ENCODE results near the gene MRGPRX2.

DNA sequence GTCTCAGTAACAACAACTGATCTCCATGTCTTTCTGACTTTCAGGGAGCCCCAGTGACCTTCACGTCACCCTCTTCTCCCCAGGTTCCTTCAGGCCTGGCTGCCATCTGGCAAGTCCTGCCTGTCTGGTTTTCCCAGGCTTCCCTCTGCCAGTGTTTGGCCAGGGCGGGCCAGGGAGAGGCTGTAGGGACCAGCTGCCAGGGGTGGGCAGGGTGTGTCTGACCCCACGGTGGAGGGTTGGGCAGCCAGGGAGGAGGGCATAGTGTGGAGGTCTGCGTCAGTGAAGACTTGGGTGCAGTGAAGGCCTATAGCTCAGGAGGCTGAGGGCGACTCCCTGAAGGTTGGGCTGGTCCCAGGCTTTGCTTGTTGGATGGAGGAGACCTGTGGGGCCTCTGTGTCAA lies 11.9 kb upstream of the MRGPRX2 start:
- TF ChIP-seq, protein P1, sequence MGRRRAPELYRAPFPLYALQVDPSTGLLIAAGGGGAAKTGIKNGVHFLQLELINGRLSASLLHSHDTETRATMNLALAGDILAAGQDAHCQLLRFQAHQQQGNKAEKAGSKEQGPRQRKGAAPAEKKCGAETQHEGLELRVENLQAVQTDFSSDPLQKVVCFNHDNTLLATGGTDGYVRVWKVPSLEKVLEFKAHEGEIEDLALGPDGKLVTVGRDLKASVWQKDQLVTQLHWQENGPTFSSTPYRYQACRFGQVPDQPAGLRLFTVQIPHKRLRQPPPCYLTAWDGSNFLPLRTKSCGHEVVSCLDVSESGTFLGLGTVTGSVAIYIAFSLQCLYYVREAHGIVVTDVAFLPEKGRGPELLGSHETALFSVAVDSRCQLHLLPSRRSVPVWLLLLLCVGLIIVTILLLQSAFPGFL (CRISPR knock-in tag; IDR thresholded peaks at IDR 0.05), result no peak
- TF ChIP-seq ETV6 (IDR thresholded peaks at IDR 0.05; ENCODE audit: borderline replicate concordance in 1 of 2, low read depth in 2 of 2, low read length in 1 of 2), result no peak
- TF ChIP-seq ETV6 (CRISPR knock-in tag; IDR thresholded peaks at IDR 0.05; ENCODE audit: borderline replicate concordance), result no peak
- TF ChIP-seq, protein P2, sequence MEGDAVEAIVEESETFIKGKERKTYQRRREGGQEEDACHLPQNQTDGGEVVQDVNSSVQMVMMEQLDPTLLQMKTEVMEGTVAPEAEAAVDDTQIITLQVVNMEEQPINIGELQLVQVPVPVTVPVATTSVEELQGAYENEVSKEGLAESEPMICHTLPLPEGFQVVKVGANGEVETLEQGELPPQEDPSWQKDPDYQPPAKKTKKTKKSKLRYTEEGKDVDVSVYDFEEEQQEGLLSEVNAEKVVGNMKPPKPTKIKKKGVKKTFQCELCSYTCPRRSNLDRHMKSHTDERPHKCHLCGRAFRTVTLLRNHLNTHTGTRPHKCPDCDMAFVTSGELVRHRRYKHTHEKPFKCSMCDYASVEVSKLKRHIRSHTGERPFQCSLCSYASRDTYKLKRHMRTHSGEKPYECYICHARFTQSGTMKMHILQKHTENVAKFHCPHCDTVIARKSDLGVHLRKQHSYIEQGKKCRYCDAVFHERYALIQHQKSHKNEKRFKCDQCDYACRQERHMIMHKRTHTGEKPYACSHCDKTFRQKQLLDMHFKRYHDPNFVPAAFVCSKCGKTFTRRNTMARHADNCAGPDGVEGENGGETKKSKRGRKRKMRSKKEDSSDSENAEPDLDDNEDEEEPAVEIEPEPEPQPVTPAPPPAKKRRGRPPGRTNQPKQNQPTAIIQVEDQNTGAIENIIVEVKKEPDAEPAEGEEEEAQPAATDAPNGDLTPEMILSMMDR (IDR thresholded peaks at IDR 0.05 in 2 of 3, conservative IDR thresholded peaks at IDR 0.05 in 1 of 3; ENCODE audit: insufficient read depth in 2 of 3, low read depth in 1 of 3, low read length in 3 of 3), result no peak
- TF ChIP-seq, protein P3, sequence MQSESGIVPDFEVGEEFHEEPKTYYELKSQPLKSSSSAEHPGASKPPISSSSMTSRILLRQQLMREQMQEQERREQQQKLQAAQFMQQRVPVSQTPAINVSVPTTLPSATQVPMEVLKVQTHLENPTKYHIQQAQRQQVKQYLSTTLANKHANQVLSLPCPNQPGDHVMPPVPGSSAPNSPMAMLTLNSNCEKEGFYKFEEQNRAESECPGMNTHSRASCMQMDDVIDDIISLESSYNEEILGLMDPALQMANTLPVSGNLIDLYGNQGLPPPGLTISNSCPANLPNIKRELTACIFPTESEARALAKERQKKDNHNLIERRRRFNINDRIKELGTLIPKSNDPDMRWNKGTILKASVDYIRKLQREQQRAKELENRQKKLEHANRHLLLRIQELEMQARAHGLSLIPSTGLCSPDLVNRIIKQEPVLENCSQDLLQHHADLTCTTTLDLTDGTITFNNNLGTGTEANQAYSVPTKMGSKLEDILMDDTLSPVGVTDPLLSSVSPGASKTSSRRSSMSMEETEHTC (IDR thresholded peaks at IDR 0.05), result no peak
- TF ChIP-seq RFX5 (IDR thresholded peaks at IDR 0.05; ENCODE audit: low read depth, low read length), result no peak
- TF ChIP-seq, protein P4, sequence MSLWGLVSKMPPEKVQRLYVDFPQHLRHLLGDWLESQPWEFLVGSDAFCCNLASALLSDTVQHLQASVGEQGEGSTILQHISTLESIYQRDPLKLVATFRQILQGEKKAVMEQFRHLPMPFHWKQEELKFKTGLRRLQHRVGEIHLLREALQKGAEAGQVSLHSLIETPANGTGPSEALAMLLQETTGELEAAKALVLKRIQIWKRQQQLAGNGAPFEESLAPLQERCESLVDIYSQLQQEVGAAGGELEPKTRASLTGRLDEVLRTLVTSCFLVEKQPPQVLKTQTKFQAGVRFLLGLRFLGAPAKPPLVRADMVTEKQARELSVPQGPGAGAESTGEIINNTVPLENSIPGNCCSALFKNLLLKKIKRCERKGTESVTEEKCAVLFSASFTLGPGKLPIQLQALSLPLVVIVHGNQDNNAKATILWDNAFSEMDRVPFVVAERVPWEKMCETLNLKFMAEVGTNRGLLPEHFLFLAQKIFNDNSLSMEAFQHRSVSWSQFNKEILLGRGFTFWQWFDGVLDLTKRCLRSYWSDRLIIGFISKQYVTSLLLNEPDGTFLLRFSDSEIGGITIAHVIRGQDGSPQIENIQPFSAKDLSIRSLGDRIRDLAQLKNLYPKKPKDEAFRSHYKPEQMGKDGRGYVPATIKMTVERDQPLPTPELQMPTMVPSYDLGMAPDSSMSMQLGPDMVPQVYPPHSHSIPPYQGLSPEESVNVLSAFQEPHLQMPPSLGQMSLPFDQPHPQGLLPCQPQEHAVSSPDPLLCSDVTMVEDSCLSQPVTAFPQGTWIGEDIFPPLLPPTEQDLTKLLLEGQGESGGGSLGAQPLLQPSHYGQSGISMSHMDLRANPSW (CRISPR knock-in tag; IDR thresholded peaks at IDR 0.05), result no peak
- no peak for TF ChIP-seq KDM1A (IDR thresholded peaks at IDR 0.05)
- no peak for TF ChIP-seq TAF9B (IDR thresholded peaks at IDR 0.05; ENCODE audit: partially characterized antibody)
- TF ChIP-seq, protein P5, sequence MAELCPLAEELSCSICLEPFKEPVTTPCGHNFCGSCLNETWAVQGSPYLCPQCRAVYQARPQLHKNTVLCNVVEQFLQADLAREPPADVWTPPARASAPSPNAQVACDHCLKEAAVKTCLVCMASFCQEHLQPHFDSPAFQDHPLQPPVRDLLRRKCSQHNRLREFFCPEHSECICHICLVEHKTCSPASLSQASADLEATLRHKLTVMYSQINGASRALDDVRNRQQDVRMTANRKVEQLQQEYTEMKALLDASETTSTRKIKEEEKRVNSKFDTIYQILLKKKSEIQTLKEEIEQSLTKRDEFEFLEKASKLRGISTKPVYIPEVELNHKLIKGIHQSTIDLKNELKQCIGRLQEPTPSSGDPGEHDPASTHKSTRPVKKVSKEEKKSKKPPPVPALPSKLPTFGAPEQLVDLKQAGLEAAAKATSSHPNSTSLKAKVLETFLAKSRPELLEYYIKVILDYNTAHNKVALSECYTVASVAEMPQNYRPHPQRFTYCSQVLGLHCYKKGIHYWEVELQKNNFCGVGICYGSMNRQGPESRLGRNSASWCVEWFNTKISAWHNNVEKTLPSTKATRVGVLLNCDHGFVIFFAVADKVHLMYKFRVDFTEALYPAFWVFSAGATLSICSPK (IDR thresholded peaks at IDR 0.05; ENCODE audit: borderline replicate concordance), result no peak
- no peak for TF ChIP-seq MTA2 (IDR thresholded peaks at IDR 0.05; ENCODE audit: low read depth)
- no peak for TF ChIP-seq ZNF561 (CRISPR knock-in tag; conservative IDR thresholded peaks at IDR 0.05)
- TF ChIP-seq, protein P6, sequence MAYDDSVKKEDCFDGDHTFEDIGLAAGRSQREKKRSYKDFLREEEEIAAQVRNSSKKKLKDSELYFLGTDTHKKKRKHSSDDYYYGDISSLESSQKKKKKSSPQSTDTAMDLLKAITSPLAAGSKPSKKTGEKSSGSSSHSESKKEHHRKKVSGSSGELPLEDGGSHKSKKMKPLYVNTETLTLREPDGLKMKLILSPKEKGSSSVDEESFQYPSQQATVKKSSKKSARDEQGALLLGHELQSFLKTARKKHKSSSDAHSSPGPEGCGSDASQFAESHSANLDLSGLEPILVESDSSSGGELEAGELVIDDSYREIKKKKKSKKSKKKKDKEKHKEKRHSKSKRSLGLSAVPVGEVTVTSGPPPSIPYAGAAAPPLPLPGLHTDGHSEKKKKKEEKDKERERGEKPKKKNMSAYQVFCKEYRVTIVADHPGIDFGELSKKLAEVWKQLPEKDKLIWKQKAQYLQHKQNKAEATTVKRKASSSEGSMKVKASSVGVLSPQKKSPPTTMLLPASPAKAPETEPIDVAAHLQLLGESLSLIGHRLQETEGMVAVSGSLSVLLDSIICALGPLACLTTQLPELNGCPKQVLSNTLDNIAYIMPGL (CRISPR knock-in tag; IDR thresholded peaks at IDR 0.05), result no peak
- TF ChIP-seq ZKSCAN1 (IDR thresholded peaks at IDR 0.05; ENCODE audit: low read depth, low read length), result no peak
